HG03520 (cell line): Measurements from ENCODE around the gene SHKBP1.
"Not testable (repeated sequence)": the region's sequence is repeated elsewhere in the genome, so short reads cannot be mapped to it uniquely, and the experiment has no call there.

Experiments used
- ATAC-seq: cut with Tn5 transposase; IDR thresholded peaks from one replicate; pipeline ENCODE4 v1.9.1; 2021; ENCODE audit warnings: mild to moderate bottlenecking, moderate library complexity; ENCODE audit not compliant: unreplicated experiment

Gene SHKBP1, protein sequence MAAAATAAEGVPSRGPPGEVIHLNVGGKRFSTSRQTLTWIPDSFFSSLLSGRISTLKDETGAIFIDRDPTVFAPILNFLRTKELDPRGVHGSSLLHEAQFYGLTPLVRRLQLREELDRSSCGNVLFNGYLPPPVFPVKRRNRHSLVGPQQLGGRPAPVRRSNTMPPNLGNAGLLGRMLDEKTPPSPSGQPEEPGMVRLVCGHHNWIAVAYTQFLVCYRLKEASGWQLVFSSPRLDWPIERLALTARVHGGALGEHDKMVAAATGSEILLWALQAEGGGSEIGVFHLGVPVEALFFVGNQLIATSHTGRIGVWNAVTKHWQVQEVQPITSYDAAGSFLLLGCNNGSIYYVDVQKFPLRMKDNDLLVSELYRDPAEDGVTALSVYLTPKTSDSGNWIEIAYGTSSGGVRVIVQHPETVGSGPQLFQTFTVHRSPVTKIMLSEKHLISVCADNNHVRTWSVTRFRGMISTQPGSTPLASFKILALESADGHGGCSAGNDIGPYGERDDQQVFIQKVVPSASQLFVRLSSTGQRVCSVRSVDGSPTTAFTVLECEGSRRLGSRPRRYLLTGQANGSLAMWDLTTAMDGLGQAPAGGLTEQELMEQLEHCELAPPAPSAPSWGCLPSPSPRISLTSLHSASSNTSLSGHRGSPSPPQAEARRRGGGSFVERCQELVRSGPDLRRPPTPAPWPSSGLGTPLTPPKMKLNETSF

GRCh38 chr19:40576585-40577451, at the start of gene SHKBP1:
TSS of gene SHKBP1 (plus strand) at chr19:40576873. CDS start at chr19:40576900, 27 bp downstream.
- ATAC-seq: peak; percentile 95

- ATAC-seq: no peak
Observed at GRCh38 chr19:40528078-40528477, 48.6 kb upstream of the SHKBP1 start.

- ATAC-seq: no peak
Observed at GRCh38 chr19:40528533-40529092, 48.1 kb upstream of the SHKBP1 start.

- peak; percentile 37 for ATAC-seq
Observed at GRCh38 chr19:40529093-40529954, 47.3 kb upstream of the SHKBP1 start.

- ATAC-seq: no peak
Observed at GRCh38 chr19:40530091-40530901, 46.4 kb upstream of the SHKBP1 start.

- no peak for ATAC-seq
Observed at GRCh38 chr19:40533508-40533907, 43.2 kb upstream of the SHKBP1 start.

DNA sequence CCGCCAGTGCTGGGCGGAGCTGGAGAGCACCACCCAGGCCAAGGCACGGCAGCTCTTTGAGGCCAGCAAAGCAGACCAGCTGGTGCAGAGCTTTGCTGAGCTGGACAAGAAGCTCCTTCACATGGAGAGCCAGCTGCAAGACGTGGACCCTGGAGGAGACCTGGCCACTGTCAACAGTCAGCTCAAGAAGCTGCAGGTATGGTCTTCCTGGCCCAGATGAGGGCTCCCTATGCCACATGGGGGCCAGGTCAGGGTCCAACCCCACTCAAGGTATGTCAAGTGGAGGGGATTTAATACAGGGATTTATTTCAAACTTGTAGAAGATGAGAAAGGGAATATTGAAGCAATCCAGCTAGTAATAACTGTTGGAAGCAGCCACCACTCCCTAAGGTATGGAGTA, 42.5 kb upstream of the SHKBP1 start:
- no peak for ATAC-seq

DNA sequence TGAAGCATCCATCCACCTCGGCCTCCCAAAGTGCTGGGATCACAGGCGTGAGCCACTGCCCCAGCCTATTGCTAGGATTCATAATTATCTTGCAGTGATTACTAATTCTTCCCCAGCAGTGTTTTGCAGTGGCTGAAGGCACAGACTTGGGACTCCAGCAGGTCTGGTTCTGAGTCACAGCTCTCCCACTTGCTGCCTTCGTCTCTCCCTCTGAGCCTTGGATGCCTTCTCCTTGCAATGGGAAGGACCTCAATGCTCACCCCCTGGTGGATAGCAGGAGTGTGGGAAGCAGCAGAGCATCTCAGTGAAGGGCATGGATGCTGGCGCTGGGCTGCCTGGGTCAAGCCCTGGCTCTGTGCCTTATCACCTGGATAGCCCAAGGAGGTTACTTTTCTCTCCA, 37.6 kb upstream of the SHKBP1 start:
- ATAC-seq: no peak

DNA sequence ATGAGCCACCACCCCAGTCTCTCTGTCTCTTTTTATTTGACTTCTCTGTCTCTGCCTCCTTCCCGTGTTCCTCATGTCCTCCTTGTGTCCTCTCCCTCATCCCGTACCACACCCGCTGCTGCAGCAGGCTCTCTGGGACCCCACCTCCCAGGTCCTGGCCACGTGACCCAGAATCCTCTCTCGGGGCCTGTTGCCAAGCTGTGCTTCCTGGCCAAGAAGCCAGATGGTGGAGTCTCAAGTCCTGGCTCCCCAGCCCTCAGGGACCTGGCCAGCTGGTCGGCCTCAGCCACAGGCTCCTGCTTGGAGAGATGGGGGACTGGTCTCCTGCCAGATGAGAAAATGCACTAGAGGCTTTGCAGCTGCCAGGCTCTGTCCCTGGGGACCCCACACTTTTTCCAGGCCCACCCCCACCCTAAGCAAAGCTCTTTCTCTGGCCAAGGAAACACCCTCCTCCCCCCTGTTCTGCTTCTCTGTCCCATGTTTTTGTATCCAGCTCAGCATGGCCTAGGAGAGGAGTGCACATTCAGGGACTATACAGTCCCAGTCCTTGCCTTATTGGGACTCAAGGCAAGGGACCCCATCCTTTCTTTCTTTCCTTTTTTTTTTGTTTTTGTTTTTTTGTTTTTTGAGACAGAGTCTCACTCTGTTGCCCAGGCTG, 34.3 kb upstream of the SHKBP1 start:
- no peak for ATAC-seq

- no peak for ATAC-seq
Observed at GRCh38 chr19:40543029-40543597, 33.6 kb upstream of the SHKBP1 start.

DNA sequence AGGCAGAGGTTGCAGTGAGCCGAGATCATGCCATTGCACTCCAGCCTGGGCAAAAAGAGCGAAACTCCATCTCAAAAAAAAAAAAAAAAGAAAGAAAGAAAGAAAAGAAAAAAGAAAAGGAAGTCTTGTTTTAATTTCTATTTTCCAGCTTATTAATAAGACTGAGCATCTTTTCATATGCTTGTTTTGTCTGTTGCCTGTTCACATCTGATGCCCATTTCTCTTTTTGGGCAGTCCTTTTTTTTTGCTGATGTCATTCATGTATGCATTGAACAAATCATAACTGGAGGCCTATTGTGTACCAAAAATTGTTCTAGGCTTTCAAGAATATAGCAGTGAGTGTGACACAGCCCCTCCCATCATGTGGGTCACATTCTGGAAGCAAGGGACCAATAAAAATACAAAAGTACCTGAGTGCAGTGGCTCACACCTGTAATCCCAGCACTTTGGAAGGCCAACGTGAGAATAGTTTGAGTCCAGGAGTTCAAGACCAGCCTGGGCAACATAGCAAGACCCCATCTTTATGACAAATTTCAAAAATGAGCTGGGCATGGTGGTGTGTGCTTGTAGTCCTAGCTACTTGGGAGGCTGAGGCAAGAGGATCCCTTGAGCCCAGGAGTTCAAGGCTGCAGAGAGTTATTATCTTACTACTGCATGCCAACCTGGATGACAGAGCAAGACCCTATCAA, 30.4 kb upstream of the SHKBP1 start:
- ATAC-seq: not testable (repeated sequence)

DNA sequence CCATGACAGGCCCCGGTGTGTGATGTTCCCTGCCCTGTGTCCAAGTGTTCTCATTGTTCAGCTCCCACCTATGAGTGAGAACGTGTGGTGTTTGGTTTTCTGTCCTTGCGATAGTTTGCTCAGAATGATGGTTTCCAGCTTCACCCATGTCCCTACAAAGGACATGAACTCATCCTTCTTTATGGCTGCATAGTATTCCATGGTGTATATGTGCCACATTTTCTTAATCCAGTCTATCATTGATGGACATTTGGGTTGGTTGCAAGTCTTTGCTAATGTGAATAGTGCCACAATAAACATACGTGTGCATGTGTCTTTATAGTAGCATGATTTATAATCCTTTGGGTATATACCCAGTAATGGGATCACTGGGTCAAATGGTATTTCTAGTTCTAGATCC, 29.5 kb upstream of the SHKBP1 start:
- not testable (repeated sequence) for ATAC-seq

DNA sequence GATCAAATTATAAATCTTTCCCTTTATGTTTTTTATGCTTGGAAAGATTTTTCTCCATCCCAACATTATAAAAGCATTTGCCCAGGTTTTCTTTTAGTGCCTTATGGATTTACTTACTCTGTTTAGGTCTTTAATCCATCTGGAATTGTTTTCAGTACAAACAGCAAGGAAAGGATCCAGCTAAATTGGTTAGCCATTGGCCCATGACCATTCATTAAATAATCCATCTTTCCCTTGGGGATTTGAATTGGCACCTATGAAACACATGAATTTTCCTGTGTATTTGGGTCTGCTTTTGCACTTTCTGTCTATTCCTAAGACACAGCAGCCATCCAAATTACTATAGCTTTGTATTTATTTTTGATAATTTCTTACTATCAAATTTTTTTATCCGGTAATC, 28.8 kb upstream of the SHKBP1 start:
- ATAC-seq: no peak

DNA sequence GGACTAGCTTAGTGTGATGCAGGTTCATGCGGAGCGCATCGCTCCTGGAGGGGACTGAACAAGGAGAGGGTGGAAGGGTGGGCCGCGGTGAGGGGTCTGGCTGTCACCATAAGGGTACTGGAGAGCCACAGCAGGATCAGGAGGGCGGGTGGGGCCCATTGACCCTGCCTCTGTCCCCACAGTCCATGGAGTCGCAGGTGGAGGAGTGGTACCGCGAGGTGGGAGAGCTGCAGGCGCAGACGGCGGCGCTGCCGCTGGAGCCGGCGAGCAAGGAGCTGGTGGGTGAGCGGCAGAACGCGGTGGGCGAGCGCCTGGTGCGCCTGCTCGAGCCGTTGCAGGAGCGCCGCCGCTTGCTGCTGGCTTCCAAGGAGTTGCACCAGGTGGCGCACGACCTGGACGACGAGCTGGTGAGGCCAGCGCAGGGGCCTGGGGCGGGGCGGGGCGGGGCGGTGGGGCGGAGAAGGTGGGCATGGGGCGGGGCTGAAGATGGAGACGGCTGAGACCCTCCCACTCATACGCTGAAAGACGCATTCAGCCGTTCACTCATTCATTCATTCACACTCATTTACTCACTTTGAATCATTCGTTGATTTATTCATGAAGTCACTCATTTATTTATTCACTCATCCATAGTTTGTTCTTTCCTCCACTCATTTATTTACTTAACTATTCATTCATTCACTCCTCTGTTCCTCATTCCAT, 27.5 kb upstream of the SHKBP1 start:
- no peak for ATAC-seq

DNA sequence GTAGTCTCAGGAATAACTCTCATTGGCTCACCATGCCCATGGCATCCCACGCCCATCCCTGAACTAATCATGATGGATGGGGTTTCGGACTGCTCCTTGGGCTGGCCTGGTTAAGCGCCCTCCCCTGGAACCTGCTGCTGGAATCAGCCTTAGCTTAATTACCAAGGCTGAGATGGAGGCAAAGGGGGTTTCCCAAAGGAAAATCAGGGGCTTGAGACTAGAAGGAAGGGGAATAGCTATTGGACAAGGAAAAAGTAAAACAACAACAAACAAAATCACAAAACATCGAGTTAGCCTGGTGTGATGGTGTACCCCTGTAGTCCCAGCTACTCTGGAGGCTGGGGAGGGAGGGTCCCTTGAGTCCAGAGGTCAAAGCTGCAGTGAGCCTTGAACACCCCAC, 25.7 kb upstream of the SHKBP1 start:
- ATAC-seq: no peak

DNA sequence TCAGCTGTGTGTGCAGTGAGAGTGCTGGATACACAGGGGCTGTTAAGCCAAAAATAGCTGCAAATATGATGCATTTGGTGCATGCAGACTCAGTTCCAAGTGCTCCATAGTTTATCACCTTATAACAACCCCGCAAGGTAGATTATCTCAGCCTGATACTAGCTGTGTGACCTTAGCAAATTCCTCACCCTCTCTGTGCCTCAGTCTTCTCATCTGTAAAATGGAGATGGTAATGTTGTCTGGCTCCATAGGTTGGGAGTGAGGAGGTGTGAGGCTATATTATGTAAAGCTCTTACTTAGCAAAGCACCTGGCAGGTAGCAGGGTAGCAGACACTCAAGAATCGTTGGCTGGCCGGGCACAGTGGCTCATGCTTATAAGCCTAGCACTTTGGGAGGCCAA, 23.8 kb upstream of the SHKBP1 start:
- no peak for ATAC-seq
